Prostate gland (tissue), 2 donors: ENCODE results near the gene C1QTNF6.

Experiments
- POLR2A ChIP-seq: fragments of 450-650 bp; IDR thresholded peaks from one replicate; pipeline ENCODE4 v1.6.1; 2016; ENCODE audit warnings: antibody characterized with exemption, mild to moderate bottlenecking
- POLR2AphosphoS5 ChIP-seq: sonication (generic); formaldehyde crosslinking; IDR thresholded peaks from one replicate; pipeline ENCODE4 v1.6.1; 2017; ENCODE audit warnings: antibody characterized with exemption
- TF ChIP-seq, protein P1 (sequence below), 4 experiments: fragments of 200-600 bp in 2 of 4; fragments of 450-650 bp in 2 of 4; sonication (generic) in 2 of 4; IDR thresholded peaks; 1 replicate in 3 of 4; 2 replicates in 1 of 4; pipeline ENCODE4 v1.5.1; 2016 to 2019; ENCODE audit warnings: antibody characterized with exemption in 4 of 4, mild to moderate bottlenecking in 2 of 4, moderate library complexity in 2 of 4

DNA sequence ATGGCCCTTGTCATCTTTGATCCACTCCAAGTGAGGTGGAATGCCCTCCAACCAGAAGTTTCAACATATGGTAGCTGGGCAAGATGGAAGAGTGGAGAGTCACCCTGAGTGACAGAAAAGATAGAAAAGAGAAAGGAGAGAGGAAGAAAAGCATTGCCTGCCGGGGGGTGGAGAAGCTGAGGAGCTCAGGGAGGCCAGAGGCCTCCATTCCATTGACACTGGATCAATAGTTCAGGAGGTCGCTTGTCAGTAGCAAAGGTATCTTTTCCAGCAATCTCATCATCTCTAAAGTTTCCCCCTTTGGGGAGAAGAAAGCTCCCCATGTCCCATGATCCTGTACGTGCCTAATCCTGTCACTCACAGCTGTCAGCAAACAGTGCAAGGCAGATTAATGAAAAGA, 6.7 kb upstream of the C1QTNF6 start:
- TF ChIP-seq, protein P1, sequence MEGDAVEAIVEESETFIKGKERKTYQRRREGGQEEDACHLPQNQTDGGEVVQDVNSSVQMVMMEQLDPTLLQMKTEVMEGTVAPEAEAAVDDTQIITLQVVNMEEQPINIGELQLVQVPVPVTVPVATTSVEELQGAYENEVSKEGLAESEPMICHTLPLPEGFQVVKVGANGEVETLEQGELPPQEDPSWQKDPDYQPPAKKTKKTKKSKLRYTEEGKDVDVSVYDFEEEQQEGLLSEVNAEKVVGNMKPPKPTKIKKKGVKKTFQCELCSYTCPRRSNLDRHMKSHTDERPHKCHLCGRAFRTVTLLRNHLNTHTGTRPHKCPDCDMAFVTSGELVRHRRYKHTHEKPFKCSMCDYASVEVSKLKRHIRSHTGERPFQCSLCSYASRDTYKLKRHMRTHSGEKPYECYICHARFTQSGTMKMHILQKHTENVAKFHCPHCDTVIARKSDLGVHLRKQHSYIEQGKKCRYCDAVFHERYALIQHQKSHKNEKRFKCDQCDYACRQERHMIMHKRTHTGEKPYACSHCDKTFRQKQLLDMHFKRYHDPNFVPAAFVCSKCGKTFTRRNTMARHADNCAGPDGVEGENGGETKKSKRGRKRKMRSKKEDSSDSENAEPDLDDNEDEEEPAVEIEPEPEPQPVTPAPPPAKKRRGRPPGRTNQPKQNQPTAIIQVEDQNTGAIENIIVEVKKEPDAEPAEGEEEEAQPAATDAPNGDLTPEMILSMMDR (IDR thresholded peaks at IDR 0.05), result no peak
- TF ChIP-seq POLR2A, result no peak
- no peak for TF ChIP-seq POLR2AphosphoS5
